Astrocyte (in vitro differentiated cells and primary cell): Measurements from ENCODE around the gene TANGO2. TPM values are rescaled to one million over a fixed set of nuclear protein-coding genes. Genes with fewer than 3 reads are reported as not detected.

ENCODE experiments used
- DNase-seq: peaks from one replicate; pipeline ENCODE4 v3.0.0-alpha.2; 2010; ENCODE audit warnings: low read depth
- FAIRE-seq: peaks from 2 replicates; lab custom pipeline; 2011; peaks lifted over from hg19 to GRCh38; lab: Jason Lieb, UNC
- H2AFZ ChIP-seq: 2 replicates; pipeline ENCODE4 v1.6.0; 2012; ENCODE audit warnings: low read depth, low read length, inconsistent platforms
- H3K27ac ChIP-seq: 2 replicates; pipeline ENCODE4 v1.5.1; 2011; ENCODE audit warnings: low read depth, low read length, inconsistent platforms
- H3K27me3 ChIP-seq: 2 replicates; pipeline ENCODE4 v1.6.0; 2011; ENCODE audit warnings: low read length, inconsistent platforms; ENCODE audit not compliant: insufficient read depth
- H3K36me3 ChIP-seq: 2 replicates; pipeline ENCODE4 v1.5.1; 2011; ENCODE audit warnings: low read length, inconsistent platforms; ENCODE audit not compliant: insufficient read depth
- H3K4me1 ChIP-seq: 2 replicates; pipeline ENCODE4 v1.5.1; 2011; ENCODE audit warnings: low read length, inconsistent platforms; ENCODE audit not compliant: insufficient read depth
- H3K4me2 ChIP-seq: 2 replicates; pipeline ENCODE4 v1.6.0; 2012; ENCODE audit warnings: low read length, inconsistent platforms
- H3K4me3 ChIP-seq: 2 replicates; pipeline ENCODE4 v1.5.1; 2011; ENCODE audit warnings: low read depth, mild to moderate bottlenecking, low read length, inconsistent platforms; ENCODE audit not compliant: insufficient read depth
- H3K79me2 ChIP-seq: 2 replicates; pipeline ENCODE4 v1.6.0; 2012; ENCODE audit warnings: mild to moderate bottlenecking, low read length, inconsistent platforms; ENCODE audit not compliant: insufficient read depth
- H3K9ac ChIP-seq: 2 replicates; pipeline ENCODE4 v1.6.0; 2012; ENCODE audit warnings: mild to moderate bottlenecking, low read length, inconsistent platforms
- H3K9me3 ChIP-seq: 2 replicates; pipeline ENCODE4 v1.5.1; 2012; ENCODE audit warnings: low read depth, mild to moderate bottlenecking, low read length, inconsistent platforms; ENCODE audit not compliant: insufficient read depth
- H4K20me1 ChIP-seq: 2 replicates; pipeline ENCODE4 v1.6.0; 2012; ENCODE audit warnings: low read length, inconsistent platforms; ENCODE audit not compliant: insufficient read depth
- H3K27ac Mint-ChIP-seq: one replicate; pipeline ENCODE4 v1.8.0; 2021; ENCODE audit warnings: mild to moderate bottlenecking, mixed read lengths; ENCODE audit not compliant: unreplicated experiment
- H3K27me3 Mint-ChIP-seq: one replicate; pipeline ENCODE4 v1.8.0; 2021; ENCODE audit warnings: low read depth, mixed read lengths; ENCODE audit not compliant: unreplicated experiment
- H3K36me3 Mint-ChIP-seq: one replicate; pipeline ENCODE4 v1.8.0; 2021; ENCODE audit warnings: low read depth, mixed read lengths; ENCODE audit not compliant: unreplicated experiment
- H3K4me1 Mint-ChIP-seq: one replicate; pipeline ENCODE4 v1.8.0; 2021; ENCODE audit warnings: low read depth, mixed read lengths; ENCODE audit not compliant: unreplicated experiment
- H3K4me3 Mint-ChIP-seq: one replicate; pipeline ENCODE4 v1.8.0; 2021; ENCODE audit warnings: mild to moderate bottlenecking, moderate library complexity, mixed read lengths; ENCODE audit not compliant: unreplicated experiment
- H3K9me3 Mint-ChIP-seq: one replicate; pipeline ENCODE4 v1.8.0; 2021; ENCODE audit warnings: mild to moderate bottlenecking, mixed read lengths; ENCODE audit not compliant: unreplicated experiment
- EZH2 ChIP-seq: IDR thresholded peaks from 2 replicates; pipeline ENCODE4 v1.6.1; 2012; ENCODE audit warnings: mild to moderate bottlenecking, low read length, inconsistent platforms; ENCODE audit not compliant: insufficient read depth
- total RNA-seq: library from RNA; stranded (reverse); gene quantifications from 2 replicates; pipeline ENCODE4 v1.2.1, GENCODE V29; 2021
- TF ChIP-seq, protein P1 (sequence below): IDR thresholded peaks from 2 replicates; pipeline ENCODE4 v1.5.1; 2011; ENCODE audit warnings: low read depth, mild to moderate bottlenecking, inconsistent platforms, low read length, moderate library complexity; ENCODE audit not compliant: insufficient read depth

The TANGO2 gene
- total RNA-seq, 1 donor from 2014 or later = 28.0 TPM

DNA sequence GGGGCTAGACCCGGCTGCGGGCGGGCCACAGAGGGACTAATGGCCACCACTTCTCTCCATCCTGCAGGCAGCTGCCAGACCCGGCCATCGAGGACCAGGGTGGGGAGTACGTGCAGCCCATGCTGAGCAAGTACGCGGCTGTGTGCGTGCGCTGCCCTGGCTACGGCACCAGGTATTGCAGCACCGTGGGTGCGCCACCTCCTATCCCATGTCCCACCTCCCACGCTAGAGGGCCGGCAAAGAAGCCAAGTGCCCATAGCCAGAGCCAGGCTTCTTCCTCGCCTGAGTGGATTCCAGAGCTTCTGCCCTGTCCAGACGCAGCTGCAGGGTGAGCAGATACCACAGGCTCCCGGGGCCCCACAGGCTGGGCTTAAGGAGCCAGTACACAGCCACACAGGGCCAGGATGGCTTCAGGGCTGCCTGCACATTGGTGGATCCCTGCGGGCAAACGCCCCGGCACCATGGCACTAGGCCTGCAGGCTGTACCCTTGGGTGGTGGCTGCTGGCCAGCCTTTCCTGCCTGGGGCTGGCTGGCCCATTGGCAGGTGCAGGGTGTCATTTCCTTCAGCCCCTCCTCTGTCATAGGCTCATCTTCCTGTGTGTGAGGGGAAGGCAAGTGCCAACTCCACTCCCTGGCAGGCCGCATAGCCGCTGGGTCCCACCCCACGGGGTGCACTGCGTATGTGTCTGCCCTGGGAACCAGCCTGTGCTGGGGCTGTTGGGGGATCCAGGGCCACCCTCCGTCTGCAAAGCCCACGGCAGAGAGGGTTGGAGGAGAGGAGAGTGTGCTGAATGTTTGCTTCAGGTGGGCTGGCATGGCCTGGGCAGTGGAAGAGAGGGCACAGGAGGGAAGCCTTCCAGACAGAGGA, 42.6 kb downstream of the TANGO2 start:
- Histone ChIP-seq H3K36me3 (no peaks in the 10 kb centered on the region), H3K79me2 (no peaks in the 10 kb centered on the region), H3K9ac (no peak overlapping the region), H2AFZ (no peak overlapping the region), H3K4me2 (no peak overlapping the region), H4K20me1 (peaks cover 11% of the 10 kb centered on the region), H3K27me3 (no peaks in the 10 kb centered on the region), H3K4me3 (no peak overlapping the region), H3K27ac (no peak overlapping the region), H3K9me3 (no peaks in the 10 kb centered on the region), H3K4me1 (peaks cover 13% of the 10 kb centered on the region)
- H3K27me3 Mint-ChIP-seq = no peaks in the 10 kb centered on the region
- no peak overlapping the region for H3K27ac Mint-ChIP-seq
- TF ChIP-seq, protein P1, sequence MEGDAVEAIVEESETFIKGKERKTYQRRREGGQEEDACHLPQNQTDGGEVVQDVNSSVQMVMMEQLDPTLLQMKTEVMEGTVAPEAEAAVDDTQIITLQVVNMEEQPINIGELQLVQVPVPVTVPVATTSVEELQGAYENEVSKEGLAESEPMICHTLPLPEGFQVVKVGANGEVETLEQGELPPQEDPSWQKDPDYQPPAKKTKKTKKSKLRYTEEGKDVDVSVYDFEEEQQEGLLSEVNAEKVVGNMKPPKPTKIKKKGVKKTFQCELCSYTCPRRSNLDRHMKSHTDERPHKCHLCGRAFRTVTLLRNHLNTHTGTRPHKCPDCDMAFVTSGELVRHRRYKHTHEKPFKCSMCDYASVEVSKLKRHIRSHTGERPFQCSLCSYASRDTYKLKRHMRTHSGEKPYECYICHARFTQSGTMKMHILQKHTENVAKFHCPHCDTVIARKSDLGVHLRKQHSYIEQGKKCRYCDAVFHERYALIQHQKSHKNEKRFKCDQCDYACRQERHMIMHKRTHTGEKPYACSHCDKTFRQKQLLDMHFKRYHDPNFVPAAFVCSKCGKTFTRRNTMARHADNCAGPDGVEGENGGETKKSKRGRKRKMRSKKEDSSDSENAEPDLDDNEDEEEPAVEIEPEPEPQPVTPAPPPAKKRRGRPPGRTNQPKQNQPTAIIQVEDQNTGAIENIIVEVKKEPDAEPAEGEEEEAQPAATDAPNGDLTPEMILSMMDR = no peak
- TF ChIP-seq EZH2 = no peak
- H3K36me3 Mint-ChIP-seq = peaks cover 13% of the 10 kb centered on the region
- H3K4me1 Mint-ChIP-seq = peaks cover 7% of the 10 kb centered on the region
- no peak for DNase-seq
- no peaks in the 10 kb centered on the region for H3K9me3 Mint-ChIP-seq
- FAIRE-seq = no peak
- no peak overlapping the region for H3K4me3 Mint-ChIP-seq

DNA sequence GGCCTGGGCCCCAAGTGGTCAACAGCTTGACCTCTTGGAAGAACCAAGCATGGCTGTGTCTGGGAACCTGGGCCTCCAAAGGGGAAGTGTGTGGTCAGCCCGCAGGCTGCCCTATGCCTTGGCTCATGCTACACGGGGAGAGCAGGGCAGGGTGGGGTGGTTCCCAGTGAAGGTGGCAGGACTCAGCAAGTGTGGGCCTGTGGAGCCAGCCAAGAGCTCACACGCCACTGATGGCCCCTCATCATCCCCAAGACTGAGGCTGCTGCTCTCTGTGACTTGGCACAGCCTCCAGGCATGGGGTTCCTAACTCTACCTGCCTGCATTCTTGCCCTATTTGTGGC, 43.2 kb downstream of the TANGO2 start:
- Mint-ChIP-seq H3K4me3 (no peak overlapping the region), H3K27me3 (no peaks in the 10 kb centered on the region), H3K36me3 (peaks cover 11% of the 10 kb centered on the region), H3K4me1 (peaks cover 5% of the 10 kb centered on the region), H3K9me3 (no peaks in the 10 kb centered on the region), H3K27ac (no peak overlapping the region)
- no peak for FAIRE-seq
- Histone ChIP-seq H3K4me3 (no peak overlapping the region), H3K27me3 (no peaks in the 10 kb centered on the region), H3K9me3 (no peaks in the 10 kb centered on the region), H3K9ac (no peak overlapping the region), H3K36me3 (no peaks in the 10 kb centered on the region), H2AFZ (no peak overlapping the region), H4K20me1 (peaks cover 11% of the 10 kb centered on the region), H3K4me2 (no peak overlapping the region), H3K27ac (no peak overlapping the region), H3K79me2 (no peaks in the 10 kb centered on the region), H3K4me1 (peaks cover 13% of the 10 kb centered on the region)
- DNase-seq = no peak
- TF ChIP-seq EZH2 = no peak
- TF ChIP-seq, protein P1 = no peak
